Erythroblast (primary cell): ENCODE data around the gene CHRM3.
"Not testable (repeated sequence)": the region's sequence is repeated elsewhere in the genome, so short reads cannot be mapped to it uniquely, and the experiment has no call there.

ENCODE experiments used
- DNase-seq, 2 experiments: peaks; one replicate each; lab custom pipeline; 2025; lab: John Stamatoyannopoulos, UW
- GATA1 ChIP-seq: IDR thresholded peaks from 2 replicates; pipeline ENCODE4 v1.6.1; 2011; ENCODE audit warnings: low read depth, mild to moderate bottlenecking, control low read depth, low read length, moderate library complexity
- POLR2A ChIP-seq: IDR thresholded peaks from 2 replicates; pipeline ENCODE4 v1.6.1; 2011; ENCODE audit warnings: mild to moderate bottlenecking, low read length

Gene CHRM3

GRCh38 chr1:239386453-239387303 lies at the start of gene CHRM3:
CHRM3 (plus strand) TSS chr1:239386568; CDS start chr1:239907452, 520,884 bp downstream.
- DNase-seq, result no peak
- TF ChIP-seq POLR2A, result no peak
- no peak for TF ChIP-seq GATA1

- no peak for TF ChIP-seq POLR2A
- no peak for TF ChIP-seq GATA1
- no peak for DNase-seq
Observed at GRCh38 chr1:239337799-239338430, 48.5 kb upstream of the CHRM3 start.

- DNase-seq, result no peak
- TF ChIP-seq POLR2A (no peak), GATA1 (no peak)
Observed at GRCh38 chr1:239347776-239348175, 38.6 kb upstream of the CHRM3 start.

GRCh38 chr1:239348635-239349353 lies 37.6 kb upstream of the CHRM3 start:
- no peak for DNase-seq
- TF ChIP-seq POLR2A, result no peak
- TF ChIP-seq GATA1, result no peak

- no peak for DNase-seq
- no peak for TF ChIP-seq GATA1
- TF ChIP-seq POLR2A, result no peak
Observed at GRCh38 chr1:239349699-239350098, 36.7 kb upstream of the CHRM3 start.

DNA sequence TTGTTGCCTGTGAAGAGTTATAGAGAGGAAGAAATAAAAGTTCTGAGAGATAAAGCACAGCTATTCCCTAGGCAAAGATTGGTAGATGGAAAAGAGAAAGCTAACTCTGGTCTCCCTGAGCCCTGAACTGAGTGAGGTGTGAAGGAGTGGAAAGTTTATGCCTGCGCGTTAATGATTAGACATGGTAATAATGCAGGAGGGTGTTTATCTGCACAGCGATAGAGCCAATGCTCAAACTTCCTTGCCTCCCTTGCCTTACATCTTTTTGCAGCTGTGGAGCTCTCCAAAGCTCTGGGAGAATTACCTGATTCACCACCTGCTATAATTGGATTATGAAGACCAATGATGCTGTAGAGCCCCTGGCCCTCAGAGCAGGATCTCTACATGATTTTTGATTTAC lies 32.8 kb upstream of the CHRM3 start:
- TF ChIP-seq POLR2A (no peak), GATA1 (no peak)
- DNase-seq, result no peak

- TF ChIP-seq POLR2A (no peak), GATA1 (no peak)
- DNase-seq, result no peak
Observed at GRCh38 chr1:239354231-239354630, 32.1 kb upstream of the CHRM3 start.

- no peak for DNase-seq
- no peak for TF ChIP-seq GATA1
- TF ChIP-seq POLR2A, result no peak
Observed at GRCh38 chr1:239357867-239358266, 28.5 kb upstream of the CHRM3 start.

DNA sequence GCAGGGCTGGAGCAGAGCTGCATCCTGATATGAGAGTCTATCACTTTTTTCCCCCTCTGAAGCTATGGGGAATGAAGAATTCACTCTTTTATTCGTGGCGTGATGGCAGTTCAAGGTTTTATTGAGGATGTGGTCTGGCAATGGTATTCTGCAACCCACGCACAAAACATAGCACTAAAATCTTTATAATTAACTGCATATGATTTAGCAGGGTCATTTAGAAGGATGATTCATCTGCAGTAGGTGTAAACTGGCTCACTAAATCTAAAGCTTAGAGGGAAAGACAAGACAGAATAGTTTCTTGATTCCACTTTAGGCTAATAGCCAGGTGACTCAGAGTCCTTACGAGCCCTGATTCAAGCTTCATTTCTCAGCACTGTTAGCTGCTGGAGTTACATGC lies 25.0 kb upstream of the CHRM3 start:
- DNase-seq, result no peak
- no peak for TF ChIP-seq GATA1
- no peak for TF ChIP-seq POLR2A

- no peak for DNase-seq
- TF ChIP-seq POLR2A, result no peak
- no peak for TF ChIP-seq GATA1
Observed at GRCh38 chr1:239363930-239364329, 22.4 kb upstream of the CHRM3 start.

GRCh38 chr1:239367196-239367810 lies 19.1 kb upstream of the CHRM3 start:
- DNase-seq, result no peak
- no peak for TF ChIP-seq POLR2A
- no peak for TF ChIP-seq GATA1

DNA sequence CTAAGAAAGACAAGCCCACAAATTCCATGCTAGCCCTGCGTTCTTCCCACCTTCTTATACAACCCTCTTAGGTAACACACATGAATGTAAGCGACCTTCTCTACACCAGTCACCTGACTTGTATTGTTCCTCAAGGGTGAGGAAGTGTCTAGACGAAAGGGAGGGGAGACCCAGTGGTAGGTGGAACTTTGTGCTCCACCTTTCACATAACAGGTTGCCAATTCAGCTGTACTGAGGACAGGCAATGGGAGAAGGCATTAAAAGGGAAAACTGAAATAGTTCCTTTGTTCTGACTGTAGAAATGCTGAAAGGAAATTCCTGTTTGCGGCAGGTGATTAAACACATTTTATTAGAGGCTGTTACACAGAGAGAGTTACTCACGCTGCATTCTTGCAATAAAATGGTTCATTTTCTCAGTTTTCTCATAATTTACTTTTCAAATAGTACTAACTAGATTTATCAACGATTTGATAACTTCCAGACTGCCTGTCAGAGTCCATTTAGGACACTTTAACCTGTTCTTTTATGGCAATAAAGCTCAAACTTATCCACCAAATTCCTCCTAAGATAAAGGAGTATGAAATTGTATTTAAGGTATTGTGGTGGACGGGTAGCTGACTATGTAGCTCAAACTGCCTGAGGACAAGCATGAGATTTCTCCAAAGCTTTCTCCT lies 17.8 kb upstream of the CHRM3 start:
- no peak for DNase-seq
- no peak for TF ChIP-seq POLR2A
- TF ChIP-seq GATA1, result no peak

DNA sequence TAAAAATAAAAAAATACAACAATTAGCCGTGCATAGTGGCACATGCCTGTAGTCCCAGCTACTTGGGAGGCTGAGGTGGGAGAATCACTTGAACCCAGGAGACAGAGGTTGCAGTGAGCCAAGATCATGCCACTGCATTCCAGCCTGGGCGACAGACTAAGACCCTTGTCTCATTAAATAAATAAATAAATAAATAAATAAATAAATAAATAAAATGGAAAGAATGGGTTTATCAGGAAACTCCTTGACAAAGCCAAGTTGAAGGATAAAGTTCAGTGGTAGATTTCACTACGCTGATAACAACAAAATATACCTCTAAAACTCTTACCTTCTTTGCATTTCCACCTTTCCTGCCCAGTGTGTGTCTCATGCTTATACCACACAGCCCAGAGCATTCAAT lies 15.5 kb upstream of the CHRM3 start:
- DNase-seq, result not testable (repeated sequence)
